H1 (cell line): ENCODE measurements around the gene SYNRG. TPM values are rescaled to one million over a fixed set of nuclear protein-coding genes. Genes with fewer than 3 reads are reported as not detected.
A peak's percentile ranks its signal among the peaks of the same experiment; 100 is the strongest.

Source experiments
- BRCA1 ChIP-seq: IDR thresholded peaks from 2 replicates; pipeline ENCODE4 v1.6.1; 2012; ENCODE audit warnings: low read depth, low read length, improper control_type of control experiment
- CREB1 ChIP-seq: IDR thresholded peaks from 2 replicates; pipeline ENCODE4 v1.6.1; 2012; ENCODE audit warnings: inconsistent platforms
- GTF2F1 ChIP-seq: IDR thresholded peaks from 2 replicates; pipeline ENCODE4 v1.6.1; 2012; ENCODE audit warnings: low read depth, low read length, improper control_type of control experiment, borderline replicate concordance
- KDM4A ChIP-seq: IDR thresholded peaks from one replicate; pipeline ENCODE4 v1.7.1; 2012; ENCODE audit warnings: low read depth, mild to moderate bottlenecking, moderate library complexity, low read length, inconsistent platforms; ENCODE audit not compliant: severe bottlenecking
- POLR2AphosphoS5 ChIP-seq: IDR thresholded peaks from 2 replicates; pipeline ENCODE4 v1.6.1; 2011; ENCODE audit warnings: low read depth, low read length
- RBBP5 ChIP-seq: IDR thresholded peaks from 2 replicates; pipeline ENCODE4 v1.7.1; 2012; ENCODE audit warnings: low read depth, mild to moderate bottlenecking, inconsistent platforms, low read length, moderate library complexity, borderline replicate concordance
- SP2 ChIP-seq: IDR thresholded peaks from 2 replicates; pipeline ENCODE4 v1.6.1; 2012; ENCODE audit warnings: mild to moderate bottlenecking, low read length, inconsistent platforms
- TEAD4 ChIP-seq: IDR thresholded peaks from 2 replicates; pipeline ENCODE4 v1.6.1; 2012; ENCODE audit warnings: low read depth, low read length, inconsistent platforms, mixed read lengths
- polyA plus RNA-seq, 7 experiments: library from polyadenylated mRNA; depleted of rRNA in 3 of 7; stranded (reverse) in 5 of 7; unstranded in 2 of 7; fragments of >200 nt in 5 of 7; fragments of 200-250 nt in 2 of 7; gene quantifications; 1 replicate in 5 of 7; 2 replicates in 1 of 7; 4 replicates in 1 of 7; pipeline versions ENCODE4 v1.2.1 to v1.2.3, GENCODE V29; 2011 to 2013; ENCODE audit warnings: missing spikeins in 2 of 7, mixed read lengths in 2 of 7
- total RNA-seq: library from RNA; stranded (reverse); fragmentation: NEBNext Ultra II Directional; extraction: Animal tissue kit (Norgen Biotek cat#: 25700); gene quantifications from 2 replicates; pipeline ENCODE4 v1.2.1, GENCODE V29; 2021
- TF ChIP-seq, protein P1 (sequence below): fragments of 300-600 bp; sonication (generic); IDR thresholded peaks from 2 replicates; pipeline ENCODE4 v1.7.1; 2012; ENCODE audit warnings: low read length, moderate library complexity, mild to moderate bottlenecking, inconsistent platforms; ENCODE audit not compliant: insufficient replicate concordance
- TF ChIP-seq, protein P2 (sequence below): IDR thresholded peaks from 2 replicates; pipeline ENCODE4 v1.6.1; 2012; ENCODE audit warnings: low read length, inconsistent platforms

The SYNRG gene
- total and polyA plus RNA-seq, 2 of the 8 experiments (the other 6 are each of a cell fraction or from before 2014, with no cell fraction given): 7.7 to 31.7 TPM

- TF ChIP-seq, protein P1, sequence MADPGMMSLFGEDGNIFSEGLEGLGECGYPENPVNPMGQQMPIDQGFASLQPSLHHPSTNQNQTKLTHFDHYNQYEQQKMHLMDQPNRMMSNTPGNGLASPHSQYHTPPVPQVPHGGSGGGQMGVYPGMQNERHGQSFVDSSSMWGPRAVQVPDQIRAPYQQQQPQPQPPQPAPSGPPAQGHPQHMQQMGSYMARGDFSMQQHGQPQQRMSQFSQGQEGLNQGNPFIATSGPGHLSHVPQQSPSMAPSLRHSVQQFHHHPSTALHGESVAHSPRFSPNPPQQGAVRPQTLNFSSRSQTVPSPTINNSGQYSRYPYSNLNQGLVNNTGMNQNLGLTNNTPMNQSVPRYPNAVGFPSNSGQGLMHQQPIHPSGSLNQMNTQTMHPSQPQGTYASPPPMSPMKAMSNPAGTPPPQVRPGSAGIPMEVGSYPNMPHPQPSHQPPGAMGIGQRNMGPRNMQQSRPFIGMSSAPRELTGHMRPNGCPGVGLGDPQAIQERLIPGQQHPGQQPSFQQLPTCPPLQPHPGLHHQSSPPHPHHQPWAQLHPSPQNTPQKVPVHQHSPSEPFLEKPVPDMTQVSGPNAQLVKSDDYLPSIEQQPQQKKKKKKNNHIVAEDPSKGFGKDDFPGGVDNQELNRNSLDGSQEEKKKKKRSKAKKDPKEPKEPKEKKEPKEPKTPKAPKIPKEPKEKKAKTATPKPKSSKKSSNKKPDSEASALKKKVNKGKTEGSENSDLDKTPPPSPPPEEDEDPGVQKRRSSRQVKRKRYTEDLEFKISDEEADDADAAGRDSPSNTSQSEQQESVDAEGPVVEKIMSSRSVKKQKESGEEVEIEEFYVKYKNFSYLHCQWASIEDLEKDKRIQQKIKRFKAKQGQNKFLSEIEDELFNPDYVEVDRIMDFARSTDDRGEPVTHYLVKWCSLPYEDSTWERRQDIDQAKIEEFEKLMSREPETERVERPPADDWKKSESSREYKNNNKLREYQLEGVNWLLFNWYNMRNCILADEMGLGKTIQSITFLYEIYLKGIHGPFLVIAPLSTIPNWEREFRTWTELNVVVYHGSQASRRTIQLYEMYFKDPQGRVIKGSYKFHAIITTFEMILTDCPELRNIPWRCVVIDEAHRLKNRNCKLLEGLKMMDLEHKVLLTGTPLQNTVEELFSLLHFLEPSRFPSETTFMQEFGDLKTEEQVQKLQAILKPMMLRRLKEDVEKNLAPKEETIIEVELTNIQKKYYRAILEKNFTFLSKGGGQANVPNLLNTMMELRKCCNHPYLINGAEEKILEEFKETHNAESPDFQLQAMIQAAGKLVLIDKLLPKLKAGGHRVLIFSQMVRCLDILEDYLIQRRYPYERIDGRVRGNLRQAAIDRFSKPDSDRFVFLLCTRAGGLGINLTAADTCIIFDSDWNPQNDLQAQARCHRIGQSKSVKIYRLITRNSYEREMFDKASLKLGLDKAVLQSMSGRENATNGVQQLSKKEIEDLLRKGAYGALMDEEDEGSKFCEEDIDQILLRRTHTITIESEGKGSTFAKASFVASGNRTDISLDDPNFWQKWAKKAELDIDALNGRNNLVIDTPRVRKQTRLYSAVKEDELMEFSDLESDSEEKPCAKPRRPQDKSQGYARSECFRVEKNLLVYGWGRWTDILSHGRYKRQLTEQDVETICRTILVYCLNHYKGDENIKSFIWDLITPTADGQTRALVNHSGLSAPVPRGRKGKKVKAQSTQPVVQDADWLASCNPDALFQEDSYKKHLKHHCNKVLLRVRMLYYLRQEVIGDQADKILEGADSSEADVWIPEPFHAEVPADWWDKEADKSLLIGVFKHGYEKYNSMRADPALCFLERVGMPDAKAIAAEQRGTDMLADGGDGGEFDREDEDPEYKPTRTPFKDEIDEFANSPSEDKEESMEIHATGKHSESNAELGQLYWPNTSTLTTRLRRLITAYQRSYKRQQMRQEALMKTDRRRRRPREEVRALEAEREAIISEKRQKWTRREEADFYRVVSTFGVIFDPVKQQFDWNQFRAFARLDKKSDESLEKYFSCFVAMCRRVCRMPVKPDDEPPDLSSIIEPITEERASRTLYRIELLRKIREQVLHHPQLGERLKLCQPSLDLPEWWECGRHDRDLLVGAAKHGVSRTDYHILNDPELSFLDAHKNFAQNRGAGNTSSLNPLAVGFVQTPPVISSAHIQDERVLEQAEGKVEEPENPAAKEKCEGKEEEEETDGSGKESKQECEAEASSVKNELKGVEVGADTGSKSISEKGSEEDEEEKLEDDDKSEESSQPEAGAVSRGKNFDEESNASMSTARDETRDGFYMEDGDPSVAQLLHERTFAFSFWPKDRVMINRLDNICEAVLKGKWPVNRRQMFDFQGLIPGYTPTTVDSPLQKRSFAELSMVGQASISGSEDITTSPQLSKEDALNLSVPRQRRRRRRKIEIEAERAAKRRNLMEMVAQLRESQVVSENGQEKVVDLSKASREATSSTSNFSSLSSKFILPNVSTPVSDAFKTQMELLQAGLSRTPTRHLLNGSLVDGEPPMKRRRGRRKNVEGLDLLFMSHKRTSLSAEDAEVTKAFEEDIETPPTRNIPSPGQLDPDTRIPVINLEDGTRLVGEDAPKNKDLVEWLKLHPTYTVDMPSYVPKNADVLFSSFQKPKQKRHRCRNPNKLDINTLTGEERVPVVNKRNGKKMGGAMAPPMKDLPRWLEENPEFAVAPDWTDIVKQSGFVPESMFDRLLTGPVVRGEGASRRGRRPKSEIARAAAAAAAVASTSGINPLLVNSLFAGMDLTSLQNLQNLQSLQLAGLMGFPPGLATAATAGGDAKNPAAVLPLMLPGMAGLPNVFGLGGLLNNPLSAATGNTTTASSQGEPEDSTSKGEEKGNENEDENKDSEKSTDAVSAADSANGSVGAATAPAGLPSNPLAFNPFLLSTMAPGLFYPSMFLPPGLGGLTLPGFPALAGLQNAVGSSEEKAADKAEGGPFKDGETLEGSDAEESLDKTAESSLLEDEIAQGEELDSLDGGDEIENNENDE: no peak
- TF ChIP-seq TEAD4 (no peak), BRCA1 (no peak), SP2 (no peak), GTF2F1 (no peak), POLR2AphosphoS5 (peak; percentile 90), RBBP5 (peak; percentile 81), KDM4A (peak; percentile 67), CREB1 (no peak)
- TF ChIP-seq, protein P2, sequence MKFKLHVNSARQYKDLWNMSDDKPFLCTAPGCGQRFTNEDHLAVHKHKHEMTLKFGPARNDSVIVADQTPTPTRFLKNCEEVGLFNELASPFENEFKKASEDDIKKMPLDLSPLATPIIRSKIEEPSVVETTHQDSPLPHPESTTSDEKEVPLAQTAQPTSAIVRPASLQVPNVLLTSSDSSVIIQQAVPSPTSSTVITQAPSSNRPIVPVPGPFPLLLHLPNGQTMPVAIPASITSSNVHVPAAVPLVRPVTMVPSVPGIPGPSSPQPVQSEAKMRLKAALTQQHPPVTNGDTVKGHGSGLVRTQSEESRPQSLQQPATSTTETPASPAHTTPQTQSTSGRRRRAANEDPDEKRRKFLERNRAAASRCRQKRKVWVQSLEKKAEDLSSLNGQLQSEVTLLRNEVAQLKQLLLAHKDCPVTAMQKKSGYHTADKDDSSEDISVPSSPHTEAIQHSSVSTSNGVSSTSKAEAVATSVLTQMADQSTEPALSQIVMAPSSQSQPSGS: no peak
Observed at GRCh38 chr17:37643118-37643766, 34.0 kb upstream of the SYNRG start, which contains the start of gene DDX52 (continued).
